Muscle layer of colon (tissue), 2 donors: ENCODE data around the gene BAIAP3.

Experiments used
- H3K27ac ChIP-seq: one replicate; pipeline ENCODE4 v1.7.0; 2013; ENCODE audit warnings: low read depth, mild to moderate bottlenecking, low read length, moderate library complexity
- H3K27me3 ChIP-seq, 2 donors: one replicate each; pipeline ENCODE4 v1.7.0; 2013; ENCODE audit warnings: low read length in 2 of 2, mild to moderate bottlenecking in 2 of 2; ENCODE audit not compliant: insufficient read depth in 2 of 2, control insufficient read depth in 1 of 2
- H3K36me3 ChIP-seq: one replicate; pipeline ENCODE4 v1.7.0; 2013; ENCODE audit warnings: mild to moderate bottlenecking, low read length; ENCODE audit not compliant: insufficient read depth
- H3K4me1 ChIP-seq: one replicate; pipeline ENCODE4 v1.7.0; 2013; ENCODE audit warnings: mild to moderate bottlenecking, low read length; ENCODE audit not compliant: insufficient read depth
- H3K4me3 ChIP-seq, 2 donors: one replicate each; pipeline ENCODE4 v1.7.0; 2013; ENCODE audit warnings: low read length in 2 of 2, low read depth in 1 of 2, mild to moderate bottlenecking in 1 of 2, moderate library complexity in 1 of 2
- H3K9ac ChIP-seq: one replicate; pipeline ENCODE4 v1.7.0; 2013; ENCODE audit warnings: low read length
- H3K9me3 ChIP-seq: one replicate; pipeline ENCODE4 v1.7.0; 2013; ENCODE audit warnings: mild to moderate bottlenecking, low read length
- donor health status: abdominal sarcoma.
- donor health status: Adenocarcinoma of cecum.

Gene BAIAP3

GRCh38 chr16:1330931-1331711 is 2.3 kb upstream of the BAIAP3 start:
- H3K9ac ChIP-seq: no peak overlapping the region
- H3K4me3 ChIP-seq: no peak overlapping the region
- H3K27ac ChIP-seq: no peak overlapping the region
- H3K36me3 ChIP-seq: no peaks in the 10 kb centered on the region
- no peaks in the 10 kb centered on the region for H3K9me3 ChIP-seq
- peaks cover 10% of the 10 kb centered on the region for H3K4me1 ChIP-seq
- H3K27me3 ChIP-seq: peaks cover 10 to 48% of the 10 kb centered on the region in 2 donors

DNA sequence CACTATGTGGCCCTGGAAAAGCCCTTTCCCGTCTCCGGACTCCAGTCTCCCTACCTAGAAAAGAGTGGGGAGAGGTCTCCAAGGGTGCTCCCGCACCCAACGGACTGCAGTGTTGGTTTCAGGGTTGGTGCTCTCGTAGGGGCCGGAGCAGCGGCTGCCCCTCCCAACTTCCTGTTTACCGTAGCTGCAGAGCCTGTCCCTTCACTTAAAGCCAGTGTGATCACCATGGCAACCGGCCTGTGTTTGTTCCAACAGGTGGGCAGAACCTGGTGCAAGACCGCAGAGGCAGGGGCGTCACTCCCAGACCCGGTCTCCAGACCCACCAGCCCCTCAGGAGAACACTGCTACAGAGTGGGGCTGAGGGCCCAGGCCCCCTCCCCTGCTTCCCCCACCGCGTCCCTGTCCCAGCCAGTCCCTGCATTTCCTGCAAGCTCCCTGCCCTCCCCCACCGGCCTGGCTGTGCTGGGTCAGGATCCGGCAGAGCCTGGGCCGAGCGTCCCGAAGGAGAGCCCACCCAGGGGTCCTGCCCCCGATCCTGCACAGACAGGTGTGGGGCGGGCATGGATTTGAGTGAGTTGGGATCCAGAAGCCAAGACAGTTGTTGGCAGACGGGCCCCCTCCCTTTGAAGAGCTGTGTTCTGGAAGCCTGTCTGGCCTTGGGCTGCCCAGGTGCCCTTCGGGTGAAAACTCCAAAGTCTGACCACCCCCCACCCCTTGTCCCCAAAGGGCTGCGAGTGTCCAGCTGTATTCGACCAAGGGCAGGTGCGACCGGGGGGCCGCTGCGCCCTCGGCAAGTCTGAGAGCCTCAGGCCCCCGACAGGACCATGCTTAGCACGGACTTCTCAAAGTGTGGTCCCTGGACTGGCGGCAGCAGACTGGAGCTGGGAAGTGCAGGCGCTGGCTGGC is 1.5 kb upstream of the BAIAP3 start:
- no peak overlapping the region for H3K9ac ChIP-seq

GRCh38 chr16:1332618-1333148 is 762 bp upstream of the BAIAP3 start:
- H3K27ac ChIP-seq: no peak overlapping the region
- no peak overlapping the region for H3K4me3 ChIP-seq
- H3K9ac ChIP-seq: no peak overlapping the region
- H3K27me3 ChIP-seq: peaks cover 10 to 53% of the 10 kb centered on the region in 2 donors
- H3K4me1 ChIP-seq: peaks cover 10% of the 10 kb centered on the region
- no peaks in the 10 kb centered on the region for H3K9me3 ChIP-seq
- H3K36me3 ChIP-seq: no peaks in the 10 kb centered on the region

More for the DNA sequence above, 1.5 kb upstream of the BAIAP3 start:
- Histone ChIP-seq H3K4me1 (peaks cover 10% of the 10 kb centered on the region), H3K36me3 (no peaks in the 10 kb centered on the region), H3K9me3 (no peaks in the 10 kb centered on the region), H3K4me3 (no peak overlapping the region), H3K27ac (no peak overlapping the region), H3K27me3 (peaks cover 10 to 50% of the 10 kb centered on the region in 2 donors)

DNA sequence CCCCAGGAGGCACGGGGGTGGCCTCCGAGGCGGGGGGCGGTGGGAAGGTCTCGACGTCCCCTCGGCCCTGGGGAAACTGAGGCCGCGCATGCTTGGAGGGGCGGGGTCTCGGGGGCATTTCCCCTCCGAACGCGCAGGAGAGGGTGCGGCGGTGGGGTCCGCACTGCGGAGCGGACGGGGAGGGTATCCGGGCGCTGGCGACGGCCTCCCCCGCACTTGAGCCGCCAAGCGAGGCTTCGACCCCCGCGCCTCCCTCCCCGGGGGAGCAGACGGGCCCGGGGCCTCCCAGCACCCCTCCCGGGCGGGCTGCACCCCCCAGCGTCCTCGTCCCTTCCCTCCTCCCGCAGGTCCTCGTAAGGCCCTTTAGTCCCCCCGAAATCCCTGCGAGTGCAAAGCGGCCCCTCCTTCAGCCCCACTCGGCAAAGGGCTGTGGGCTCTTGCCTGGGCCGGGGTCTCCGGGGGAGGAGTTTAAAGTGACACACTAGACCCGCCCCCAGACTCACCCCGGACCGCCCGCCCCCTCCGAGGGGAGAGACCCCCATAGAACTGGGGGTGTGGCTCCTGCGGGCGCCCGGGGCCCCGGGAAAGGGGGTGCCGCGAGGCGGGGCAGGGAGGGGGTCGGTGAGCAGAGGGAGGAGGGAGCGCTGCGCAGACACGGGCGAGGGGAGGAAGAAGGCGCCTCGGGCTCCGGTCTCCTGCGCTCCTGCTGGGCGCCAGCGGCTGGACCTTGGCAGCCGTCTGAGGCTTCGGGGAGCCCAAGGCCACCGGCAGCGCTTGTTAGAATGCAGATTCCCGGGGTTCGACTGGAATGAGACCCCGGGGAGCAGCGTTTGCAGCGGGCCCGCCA is 632 bp downstream of the BAIAP3 start:
- Histone ChIP-seq H3K27ac (no peak overlapping the region), H3K4me3 (no peak overlapping the region), H3K27me3 (peaks cover 10 to 57% of the 10 kb centered on the region in 2 donors), H3K36me3 (no peaks in the 10 kb centered on the region), H3K9ac (no peak overlapping the region), H3K4me1 (peaks cover 10% of the 10 kb centered on the region), H3K9me3 (no peaks in the 10 kb centered on the region)

- Histone ChIP-seq H3K4me3 (no peak overlapping the region), H3K4me1 (peaks cover 10% of the 10 kb centered on the region), H3K27ac (no peak overlapping the region), H3K9ac (no peak overlapping the region), H3K27me3 (peaks cover 10 to 57% of the 10 kb centered on the region in 2 donors), H3K9me3 (no peaks in the 10 kb centered on the region), H3K36me3 (no peaks in the 10 kb centered on the region)
Measured at GRCh38 chr16:1334739-1335138, 1.3 kb downstream of the BAIAP3 start.

- Histone ChIP-seq H3K4me1 (peaks cover 10% of the 10 kb centered on the region), H3K27me3 (peaks cover 10 to 57% of the 10 kb centered on the region in 2 donors), H3K9ac (no peak overlapping the region), H3K27ac (no peak overlapping the region), H3K36me3 (no peaks in the 10 kb centered on the region), H3K9me3 (no peaks in the 10 kb centered on the region), H3K4me3 (no peak overlapping the region)
Measured at GRCh38 chr16:1335211-1335971, 1.9 kb downstream of the BAIAP3 start.

DNA sequence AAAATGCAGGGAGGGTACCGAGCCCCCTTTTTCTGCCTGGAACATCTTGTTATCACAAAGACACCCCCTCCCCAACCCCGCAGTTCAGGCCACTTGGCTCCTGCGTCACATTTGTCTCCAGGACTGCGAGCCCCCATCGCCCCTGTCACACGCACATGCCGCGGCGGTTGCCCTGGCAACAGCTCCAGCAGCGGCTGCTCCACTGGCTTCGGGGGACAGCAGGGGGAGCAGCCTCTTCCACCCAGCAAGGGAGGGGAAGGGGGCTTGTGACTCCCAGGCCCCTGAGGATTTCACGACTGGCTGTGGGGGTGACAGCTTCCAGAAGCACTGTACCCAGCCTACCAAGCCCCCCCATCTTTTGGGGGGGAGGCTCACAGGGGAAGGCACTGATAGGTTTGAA is 2.6 kb downstream of the BAIAP3 start:
- peaks cover 10% of the 10 kb centered on the region for H3K4me1 ChIP-seq
- H3K27ac ChIP-seq: no peak overlapping the region
- no peaks in the 10 kb centered on the region for H3K36me3 ChIP-seq
- H3K9me3 ChIP-seq: no peaks in the 10 kb centered on the region
- H3K27me3 ChIP-seq: peaks cover 10 to 58% of the 10 kb centered on the region in 2 donors
- no peak overlapping the region for H3K4me3 ChIP-seq
- no peak overlapping the region for H3K9ac ChIP-seq

DNA sequence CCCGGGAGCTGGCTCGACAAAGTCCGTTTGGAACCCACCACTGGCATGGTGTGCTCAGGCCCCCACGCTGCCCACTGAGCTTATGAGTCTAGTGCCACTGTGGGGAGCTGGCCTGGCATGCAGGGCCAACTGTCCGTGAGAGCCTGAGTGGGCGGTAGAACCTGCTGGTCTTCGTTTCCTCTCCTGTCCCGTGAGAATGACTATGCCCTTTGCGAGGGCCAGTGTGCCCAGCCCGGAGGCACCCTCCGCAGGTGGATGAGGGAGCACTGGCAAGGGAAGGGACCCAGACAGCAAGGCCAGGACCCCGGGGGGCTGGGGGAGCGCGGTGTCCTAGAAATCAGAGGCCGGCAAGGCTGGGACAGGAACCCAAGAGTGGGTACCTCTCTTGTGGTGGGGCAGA is 3.2 kb downstream of the BAIAP3 start:
- H3K9ac ChIP-seq: no peak overlapping the region
- no peak overlapping the region for H3K4me3 ChIP-seq
- no peaks in the 10 kb centered on the region for H3K9me3 ChIP-seq
- H3K27me3 ChIP-seq: peaks cover 10 to 56% of the 10 kb centered on the region in 2 donors
- H3K36me3 ChIP-seq: no peaks in the 10 kb centered on the region
- peaks cover 7% of the 10 kb centered on the region for H3K4me1 ChIP-seq
- no peak overlapping the region for H3K27ac ChIP-seq

DNA sequence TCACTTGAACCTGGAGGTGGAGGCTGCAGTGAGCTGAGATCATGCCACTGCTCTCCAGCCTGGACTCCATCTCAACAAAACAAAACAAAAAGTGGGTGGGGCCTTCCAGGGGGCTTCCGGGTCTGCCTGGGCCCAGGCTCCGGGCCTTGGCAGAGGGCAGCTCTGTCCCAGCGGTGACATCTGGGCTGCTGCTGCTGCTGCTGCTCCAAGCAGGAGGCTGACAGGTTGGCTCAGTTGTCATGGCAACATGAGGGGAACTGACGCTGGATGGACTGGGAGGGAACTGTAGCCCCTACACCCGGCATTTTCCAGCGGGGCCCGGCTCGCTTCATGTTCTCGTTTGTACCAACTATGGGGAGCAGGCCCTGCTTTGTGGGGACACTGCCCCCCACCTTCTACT is 4.0 kb downstream of the BAIAP3 start:
- no peaks in the 10 kb centered on the region for H3K36me3 ChIP-seq
- no peak overlapping the region for H3K4me3 ChIP-seq
- no peak overlapping the region for H3K27ac ChIP-seq
- H3K9ac ChIP-seq: no peak overlapping the region
- H3K9me3 ChIP-seq: no peaks in the 10 kb centered on the region
- peaks cover 10 to 48% of the 10 kb centered on the region in 2 donors for H3K27me3 ChIP-seq
- no peaks in the 10 kb centered on the region for H3K4me1 ChIP-seq

- no peaks in the 10 kb centered on the region for H3K36me3 ChIP-seq
- H3K4me3 ChIP-seq: no peak overlapping the region
- H3K9ac ChIP-seq: no peak overlapping the region
- no peaks in the 10 kb centered on the region for H3K9me3 ChIP-seq
- H3K27me3 ChIP-seq: peaks cover 10 to 40% of the 10 kb centered on the region in 2 donors
- no peaks in the 10 kb centered on the region for H3K4me1 ChIP-seq
- H3K27ac ChIP-seq: no peak overlapping the region
Measured at GRCh38 chr16:1338119-1338730, 4.8 kb downstream of the BAIAP3 start.
